ENCODE data around the gene SLC8B1. TPM values are rescaled to one million over a fixed set of nuclear protein-coding genes. Genes with fewer than 3 reads are reported as not detected.

SLC8B1 gene
- total and polyA plus RNA-seq, 2 of the 4 experiments (the other 2 are of a cell fraction), result 4.1 to 10.2 TPM

GRCh38 chr12:113269257-113269943 is 65.5 kb downstream of the SLC8B1 start:
- Histone ChIP-seq H3K4me2 (ENCODE audit: low read depth, low read length) (no peak overlapping the region), H3K4me1 (ENCODE audit: control insufficient read depth, insufficient read depth, low read length) (peaks cover 14% of the 10 kb centered on the region), H3K56ac (ENCODE audit: extremely low read depth, insufficient read depth, low read length) (no peak overlapping the region), H4K5ac (ENCODE audit: low read depth, low read length) (no peak overlapping the region), H3K27ac (ENCODE audit: insufficient read depth, low read length) (no peak overlapping the region), H3K4me3 (ENCODE audit: insufficient read depth, low read depth, low read length) (no peak overlapping the region), H3K4ac (ENCODE audit: low read depth, low read length) (no peak overlapping the region), H3K14ac (replicated peaks; ENCODE audit: low read depth, low read length) (no peak overlapping the region), H2AK9ac (replicated peaks; ENCODE audit: low read depth, low read length, poor library complexity) (peak overlapping the region; percentile 29), H2BK20ac (ENCODE audit: low read depth, low read length) (no peak overlapping the region), H3K79me1 (ENCODE audit: low read depth in 1 of 2, low read length in 2 of 2) (no peaks in the 10 kb centered on the region), H3K9ac (ENCODE audit: low read depth, low read length) (no peak overlapping the region), H3K36me3 (ENCODE audit: control insufficient read depth, insufficient read depth, low read length) (peaks cover 9% of the 10 kb centered on the region; the same call in 1 of the 2 replicates), H3K9me1 (ENCODE audit: insufficient read depth, low read length) (peaks cover 28% of the 10 kb centered on the region), H2AFZ (replicated peaks; ENCODE audit: low read length, poor library complexity) (no peak overlapping the region), H3K9me3 (ENCODE audit: control insufficient read depth, insufficient read depth, low read length) (no peaks in the 10 kb centered on the region), H3K18ac (ENCODE audit: low read depth, low read length) (no peak overlapping the region), H4K20me1 (ENCODE audit: insufficient read depth, low read length) (no peaks in the 10 kb centered on the region), H2BK15ac (ENCODE audit: low read depth, low read length) (no peak overlapping the region), H4K91ac (ENCODE audit: insufficient read depth, low read depth, low read length) (no peak overlapping the region), H3K27me3 (ENCODE audit: control insufficient read depth, insufficient read depth, low read length) (no peaks in the 10 kb centered on the region), H4K8ac (ENCODE audit: low read depth in 2 of 2, low read length in 2 of 2) (no peak overlapping the region), H2BK120ac (ENCODE audit: low read depth, low read length) (no peak overlapping the region), H3K23ac (ENCODE audit: low read depth, low read length) (no peak overlapping the region; the same call in 1 of the 2 replicates), H2AK5ac (ENCODE audit: low read depth, low read length) (peak overlapping the region; percentile 56; the same call in 1 of the 2 replicates), H2BK5ac (ENCODE audit: low read depth, low read length, poor library complexity, severe bottlenecking) (no peak overlapping the region)
- 94% methylated on average over 7 of the region's 12 CpGs; no CpG with 5 or more reads in 1 of the 2 experiments for WGBS, 2 experiments (ENCODE audit: extremely low coverage in 2 of 2, insufficient read length in 1 of 2)
- TF ChIP-seq RFX5 (IDR thresholded peaks at IDR 0.05; ENCODE audit: low read depth, low read length), result no peak
- no peak for TF ChIP-seq POLR2A (IDR thresholded peaks at IDR 0.05; ENCODE audit: low read depth, low read length)
- TF ChIP-seq BHLHE40 (IDR thresholded peaks at IDR 0.05; ENCODE audit: low read depth, low read length), result no peak
- no peak for TF ChIP-seq MAFK (IDR thresholded peaks at IDR 0.05; ENCODE audit: low read depth, low read length)
- TF ChIP-seq FOS (IDR thresholded peaks at IDR 0.05; ENCODE audit: low read depth, low read length), result no peak
- no peak for TF ChIP-seq NFE2L2 (IDR thresholded peaks at IDR 0.05; ENCODE audit: low read depth, low read length)
- TF ChIP-seq, protein P1, sequence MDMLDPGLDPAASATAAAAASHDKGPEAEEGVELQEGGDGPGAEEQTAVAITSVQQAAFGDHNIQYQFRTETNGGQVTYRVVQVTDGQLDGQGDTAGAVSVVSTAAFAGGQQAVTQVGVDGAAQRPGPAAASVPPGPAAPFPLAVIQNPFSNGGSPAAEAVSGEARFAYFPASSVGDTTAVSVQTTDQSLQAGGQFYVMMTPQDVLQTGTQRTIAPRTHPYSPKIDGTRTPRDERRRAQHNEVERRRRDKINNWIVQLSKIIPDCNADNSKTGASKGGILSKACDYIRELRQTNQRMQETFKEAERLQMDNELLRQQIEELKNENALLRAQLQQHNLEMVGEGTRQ (IDR thresholded peaks at IDR 0.05; ENCODE audit: low read depth, low read length), result no peak
- TF ChIP-seq CEBPB (IDR thresholded peaks at IDR 0.05; ENCODE audit: low read depth, low read length), result no peak
- TF ChIP-seq, protein P2, sequence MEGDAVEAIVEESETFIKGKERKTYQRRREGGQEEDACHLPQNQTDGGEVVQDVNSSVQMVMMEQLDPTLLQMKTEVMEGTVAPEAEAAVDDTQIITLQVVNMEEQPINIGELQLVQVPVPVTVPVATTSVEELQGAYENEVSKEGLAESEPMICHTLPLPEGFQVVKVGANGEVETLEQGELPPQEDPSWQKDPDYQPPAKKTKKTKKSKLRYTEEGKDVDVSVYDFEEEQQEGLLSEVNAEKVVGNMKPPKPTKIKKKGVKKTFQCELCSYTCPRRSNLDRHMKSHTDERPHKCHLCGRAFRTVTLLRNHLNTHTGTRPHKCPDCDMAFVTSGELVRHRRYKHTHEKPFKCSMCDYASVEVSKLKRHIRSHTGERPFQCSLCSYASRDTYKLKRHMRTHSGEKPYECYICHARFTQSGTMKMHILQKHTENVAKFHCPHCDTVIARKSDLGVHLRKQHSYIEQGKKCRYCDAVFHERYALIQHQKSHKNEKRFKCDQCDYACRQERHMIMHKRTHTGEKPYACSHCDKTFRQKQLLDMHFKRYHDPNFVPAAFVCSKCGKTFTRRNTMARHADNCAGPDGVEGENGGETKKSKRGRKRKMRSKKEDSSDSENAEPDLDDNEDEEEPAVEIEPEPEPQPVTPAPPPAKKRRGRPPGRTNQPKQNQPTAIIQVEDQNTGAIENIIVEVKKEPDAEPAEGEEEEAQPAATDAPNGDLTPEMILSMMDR (conservative IDR thresholded peaks at IDR 0.05; ENCODE audit: low read depth, low read length), result no peak
- no peak for TF ChIP-seq RCOR1 (IDR thresholded peaks at IDR 0.05; ENCODE audit: insufficient replicate concordance, low read length)
- no peak for TF ChIP-seq ELK1 (IDR thresholded peaks at IDR 0.05; ENCODE audit: borderline replicate concordance, low read depth, low read length)
- TF ChIP-seq MAZ (IDR thresholded peaks at IDR 0.05; ENCODE audit: borderline replicate concordance, low read depth, low read length), result no peak
- no peak for TF ChIP-seq MXI1 (IDR thresholded peaks at IDR 0.05; ENCODE audit: borderline replicate concordance, low read depth, low read length)
- CTCF ChIA-PET, result interaction anchor here (0.5 to 0.6 kb wide), 2 partner anchors 9 to 156 kb away, joined by 3 to 5 read pairs; no protein-coding TSS in a partner anchor
- intact Hi-C loops (cut with micrococcal nuclease) (no loop called here), in situ Hi-C loops (cut with MboI; ENCODE audit: low sequenced_read_pairs) (no loop called here), dilution Hi-C loops (cut with HindIII; ENCODE audit: low sequenced_read_pairs, unreplicated experiment) (no loop called here)
- BruUV-seq (replicated peaks), result no TSS peak
- POLR2A ChIA-PET (ENCODE audit: unreplicated experiment), result no interaction called here
- ATAC-seq (ENCODE audit: low read depth) (no peak), DNase-seq (no peak)

All from IMR-90 (cell line).